ENCODE data around the gene DENND4A.

DNA sequence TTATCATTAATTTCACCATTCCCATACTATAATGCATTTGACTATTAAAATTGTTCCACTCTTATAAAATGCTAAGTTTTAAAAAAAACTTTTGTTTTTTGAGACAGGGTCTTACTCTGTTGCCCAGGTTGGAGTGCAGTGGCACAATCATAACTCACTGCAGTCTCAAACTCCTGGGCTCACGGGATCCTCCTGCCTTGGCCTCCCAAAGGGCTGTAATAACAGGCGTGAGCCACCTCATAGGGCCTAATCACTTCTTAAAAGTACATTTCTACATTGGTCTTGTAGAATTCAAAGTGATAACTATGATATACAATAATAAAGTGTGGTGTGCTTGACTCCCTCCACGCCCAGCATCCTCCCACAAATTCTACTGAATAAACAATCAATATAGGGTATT, 3.0 kb downstream of the DENND4A start:
- TF ChIP-seq POLR2A (IDR thresholded peaks at IDR 0.05) = no peak
- TF ChIP-seq, protein P1, sequence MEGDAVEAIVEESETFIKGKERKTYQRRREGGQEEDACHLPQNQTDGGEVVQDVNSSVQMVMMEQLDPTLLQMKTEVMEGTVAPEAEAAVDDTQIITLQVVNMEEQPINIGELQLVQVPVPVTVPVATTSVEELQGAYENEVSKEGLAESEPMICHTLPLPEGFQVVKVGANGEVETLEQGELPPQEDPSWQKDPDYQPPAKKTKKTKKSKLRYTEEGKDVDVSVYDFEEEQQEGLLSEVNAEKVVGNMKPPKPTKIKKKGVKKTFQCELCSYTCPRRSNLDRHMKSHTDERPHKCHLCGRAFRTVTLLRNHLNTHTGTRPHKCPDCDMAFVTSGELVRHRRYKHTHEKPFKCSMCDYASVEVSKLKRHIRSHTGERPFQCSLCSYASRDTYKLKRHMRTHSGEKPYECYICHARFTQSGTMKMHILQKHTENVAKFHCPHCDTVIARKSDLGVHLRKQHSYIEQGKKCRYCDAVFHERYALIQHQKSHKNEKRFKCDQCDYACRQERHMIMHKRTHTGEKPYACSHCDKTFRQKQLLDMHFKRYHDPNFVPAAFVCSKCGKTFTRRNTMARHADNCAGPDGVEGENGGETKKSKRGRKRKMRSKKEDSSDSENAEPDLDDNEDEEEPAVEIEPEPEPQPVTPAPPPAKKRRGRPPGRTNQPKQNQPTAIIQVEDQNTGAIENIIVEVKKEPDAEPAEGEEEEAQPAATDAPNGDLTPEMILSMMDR (IDR thresholded peaks at IDR 0.05 in 4 of 5, conservative IDR thresholded peaks at IDR 0.05 in 1 of 5) = no peak
